ENCODE measurements around the gene SPCS3.
A peak's percentile ranks its signal among the peaks of the same experiment; 100 is the strongest.
"Not testable (repeated sequence)": the region's sequence is repeated elsewhere in the genome, so short reads cannot be mapped to it uniquely, and the experiment has no call there.

SPCS3 gene

GRCh38 chr4:176306837-176307665 lies 12.7 kb upstream of the SPCS3 start:
- DNase-seq, result no peak

- no peak for DNase-seq
Observed at GRCh38 chr4:176307666-176307930, 12.2 kb upstream of the SPCS3 start.

GRCh38 chr4:176308441-176308840 lies 11.3 kb upstream of the SPCS3 start:
- no peak for DNase-seq

- no peak for DNase-seq
Observed at GRCh38 chr4:176309046-176309445, 10.7 kb upstream of the SPCS3 start.

GRCh38 chr4:176309772-176310171 lies 10.0 kb upstream of the SPCS3 start:
- no peak for DNase-seq

- no peak for DNase-seq
Observed at GRCh38 chr4:176313596-176314336, 6.0 kb upstream of the SPCS3 start.

GRCh38 chr4:176319151-176319703 lies 539 bp upstream of the SPCS3 start:
- DNase-seq, result no peak

GRCh38 chr4:176320340-176320975 lies 692 bp downstream of the SPCS3 start:
- peak; percentile 55 to 72 (median 62) for DNase-seq

- no peak for DNase-seq
Observed at GRCh38 chr4:176320976-176321361, 1.2 kb downstream of the SPCS3 start.

- DNase-seq, result no peak
Observed at GRCh38 chr4:176321589-176321988, 1.8 kb downstream of the SPCS3 start.

- no peak for DNase-seq
Observed at GRCh38 chr4:176323511-176324160, 3.9 kb downstream of the SPCS3 start.

GRCh38 chr4:176324876-176325275 lies 5.1 kb downstream of the SPCS3 start:
- not testable (repeated sequence) for DNase-seq

GRCh38 chr4:176333076-176333475 lies 13.3 kb downstream of the SPCS3 start:
- DNase-seq, result no peak

- no peak for DNase-seq
Observed at GRCh38 chr4:176334066-176334465, 14.3 kb downstream of the SPCS3 start.

GRCh38 chr4:176335421-176335820 lies 15.7 kb downstream of the SPCS3 start:
- DNase-seq, result no peak

- DNase-seq, result no peak
Observed at GRCh38 chr4:176339936-176340761, 20.4 kb downstream of the SPCS3 start.

- no peak for DNase-seq
Observed at GRCh38 chr4:176340871-176341685, 21.3 kb downstream of the SPCS3 start.

GRCh38 chr4:176342384-176342783 lies 22.6 kb downstream of the SPCS3 start:
- peak in 1 of 4 experiments; percentile 1 for DNase-seq

GRCh38 chr4:176343286-176343685 lies 23.5 kb downstream of the SPCS3 start:
- no peak for DNase-seq

- DNase-seq, result not testable (repeated sequence)
Observed at GRCh38 chr4:176345346-176345745, 25.6 kb downstream of the SPCS3 start.

- DNase-seq, result not testable (repeated sequence)
Observed at GRCh38 chr4:176346836-176347235, 27.1 kb downstream of the SPCS3 start.

Data from activated naive CD4-positive, alpha-beta T cell (primary cell).